Coronary artery (tissue), 2 donors: ENCODE results near the gene ZNF143.
A peak's percentile ranks its signal among the peaks of the same experiment; 100 is the strongest.
"Not testable (repeated sequence)": the region's sequence is repeated elsewhere in the genome, so short reads cannot be mapped to it uniquely, and the experiment has no call there.

Source experiments
- DNase-seq: peaks from one replicate; pipeline ENCODE4 v3.0.0-alpha.2; 2017; ENCODE audit warnings: low spot score
- H3K27ac ChIP-seq, 2 donors: fragments of 200-600 bp; sonication (generic); one replicate each; pipeline ENCODE4 v1.5.1; 2016 to 2019
- H3K4me3 ChIP-seq: fragments of 200-600 bp; sonication (generic); 2 replicates; pipeline ENCODE4 v1.5.1; 2016; ENCODE audit warnings: mild to moderate bottlenecking, moderate library complexity
- CTCF ChIP-seq: fragments of 200-600 bp; sonication (generic); IDR thresholded peaks from one replicate; pipeline ENCODE4 v1.5.1; 2019; ENCODE audit warnings: antibody characterized with exemption

ZNF143 gene

GRCh38 chr11:9530020-9530621, 69.3 kb downstream of the ZNF143 start:
- H3K27ac ChIP-seq = peak overlapping the region in 1 of 2 donors; percentile 32

GRCh38 chr11:9530901-9531625, 70.3 kb downstream of the ZNF143 start:
- TF ChIP-seq CTCF = no peak
- no peak for DNase-seq
- H3K27ac ChIP-seq = no peak overlapping the region
- H3K4me3 ChIP-seq = no peak overlapping the region

More at GRCh38 chr11:9530020-9530621, 69.3 kb downstream of the ZNF143 start:
- no peak for DNase-seq
- no peak for TF ChIP-seq CTCF
- H3K4me3 ChIP-seq = no peak overlapping the region

DNA sequence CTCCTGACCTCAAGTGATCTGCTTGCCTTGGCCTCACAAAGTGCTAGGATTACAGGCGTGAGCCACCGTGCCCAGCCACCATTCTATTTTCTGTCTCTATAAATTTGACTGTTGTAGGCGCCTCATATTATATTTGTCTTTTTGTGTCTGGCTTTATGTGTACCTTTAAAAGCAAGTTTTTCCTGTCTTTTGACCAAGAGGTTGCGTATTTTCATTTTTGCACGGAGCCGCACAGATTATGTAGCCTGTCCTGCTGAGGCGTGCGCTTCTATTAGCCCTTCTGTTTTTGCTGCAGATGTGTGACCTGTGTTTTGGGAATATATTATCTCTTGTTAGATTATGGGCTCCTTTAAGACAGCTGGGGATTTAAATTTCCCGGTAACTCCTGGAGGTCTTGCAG, 72.2 kb downstream of the ZNF143 start:
- H3K4me3 ChIP-seq = no peak overlapping the region
- TF ChIP-seq CTCF = no peak
- no peak overlapping the region for H3K27ac ChIP-seq
- DNase-seq = no peak

- DNase-seq = no peak
- no peak for TF ChIP-seq CTCF
- peak overlapping the region; percentile 55 to 56 for H3K27ac ChIP-seq
- no peak overlapping the region for H3K4me3 ChIP-seq
Measured at GRCh38 chr11:9533736-9534473, 73.1 kb downstream of the ZNF143 start.

DNA sequence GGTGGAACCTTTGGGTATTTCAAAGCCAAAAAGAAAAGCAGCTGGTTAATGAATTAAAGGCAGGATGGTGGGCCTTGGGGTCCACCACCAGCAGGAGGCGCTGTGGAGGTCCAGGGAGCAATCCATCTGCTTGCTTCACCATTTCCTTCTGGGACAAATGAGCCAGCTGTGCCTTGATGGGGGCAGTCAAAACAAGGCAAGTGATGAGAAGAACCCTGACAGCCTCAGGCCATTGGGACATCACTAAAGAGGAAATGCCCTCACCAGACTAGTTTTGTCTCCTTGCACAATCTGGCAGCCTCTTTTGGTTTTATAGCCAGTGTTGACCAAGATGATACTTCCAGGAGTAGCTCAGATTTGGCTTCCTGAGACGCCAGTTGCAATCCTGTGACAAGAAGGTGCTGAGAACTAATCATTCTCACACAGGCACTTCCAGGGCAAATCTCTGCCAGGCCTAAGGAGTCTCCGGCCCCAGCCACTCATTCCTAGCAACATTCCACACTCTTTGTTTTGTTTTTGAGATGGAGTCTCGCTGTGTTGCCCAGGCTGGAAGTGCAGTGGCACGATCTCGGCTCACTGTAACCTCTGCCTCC, 74.5 kb downstream of the ZNF143 start:
- peak overlapping the region in 1 of 2 donors; percentile 73 for H3K27ac ChIP-seq
- DNase-seq = peak; percentile 84
- H3K4me3 ChIP-seq = no peak overlapping the region
- peak; percentile 30 for TF ChIP-seq CTCF

DNA sequence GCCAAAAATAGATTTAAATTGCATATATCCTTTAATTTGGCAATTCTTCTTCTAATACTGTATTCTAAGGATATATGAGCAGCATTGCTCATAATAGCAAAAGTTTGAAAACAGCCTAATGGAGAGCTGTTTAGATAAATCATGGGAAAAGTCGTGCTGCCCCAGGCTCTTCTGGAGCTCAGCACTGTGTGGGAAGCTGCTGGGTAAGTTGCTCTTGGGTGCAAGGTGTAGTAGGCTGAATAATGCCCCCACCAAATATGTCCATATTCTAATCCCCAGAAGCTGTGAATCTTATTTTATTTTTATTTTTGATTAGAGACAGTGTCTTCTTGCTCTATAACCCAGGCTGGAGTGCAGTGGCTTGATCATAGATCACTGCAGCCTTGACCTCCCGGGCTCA, 77.7 kb downstream of the ZNF143 start:
- no peak for TF ChIP-seq CTCF
- H3K4me3 ChIP-seq = no peak overlapping the region
- H3K27ac ChIP-seq = no peak overlapping the region
- no peak for DNase-seq

GRCh38 chr11:9549216-9549615, 88.4 kb downstream of the ZNF143 start:
- not testable (repeated sequence) for H3K4me3 ChIP-seq, DNase-seq, H3K27ac ChIP-seq
